ENCODE measurements around the gene RTL10. TPM values are rescaled to one million over a fixed set of nuclear protein-coding genes. Genes with fewer than 3 reads are reported as not detected.

Gene RTL10, protein sequence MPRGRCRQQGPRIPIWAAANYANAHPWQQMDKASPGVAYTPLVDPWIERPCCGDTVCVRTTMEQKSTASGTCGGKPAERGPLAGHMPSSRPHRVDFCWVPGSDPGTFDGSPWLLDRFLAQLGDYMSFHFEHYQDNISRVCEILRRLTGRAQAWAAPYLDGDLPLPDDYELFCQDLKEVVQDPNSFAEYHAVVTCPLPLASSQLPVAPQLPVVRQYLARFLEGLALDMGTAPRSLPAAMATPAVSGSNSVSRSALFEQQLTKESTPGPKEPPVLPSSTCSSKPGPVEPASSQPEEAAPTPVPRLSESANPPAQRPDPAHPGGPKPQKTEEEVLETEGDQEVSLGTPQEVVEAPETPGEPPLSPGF
- total RNA-seq (10 to 100 TPM in 6 of 7 donors, 1 to 10 TPM in 1; 9.1 to 54.3 (median 16.7) TPM), polyA plus RNA-seq (1 to 10 TPM; 7.1 to 7.3 TPM)
- long read RNA-seq, donor 1, full-length matches to known transcripts, result 26 of 44 reads
- long read RNA-seq, donor 1, partial matches to known transcripts, result 0 of 44 reads
- long read RNA-seq, donor 1, other reads (novel, unspliced or antisense), result 18 of 44 reads
- long read RNA-seq, donor 2, full-length matches to known transcripts, result 8 of 23 reads
- long read RNA-seq, donor 2, partial matches to known transcripts, result 15 of 23 reads
- long read RNA-seq, donor 2, other reads (novel, unspliced or antisense), result 0 of 23 reads
- long read RNA-seq, donor 3, full-length matches to known transcripts, result 10 of 14 reads
- long read RNA-seq, donor 3, partial matches to known transcripts, result 0 of 14 reads
- long read RNA-seq, donor 3, other reads (novel, unspliced or antisense), result 4 of 14 reads

- peak; percentile 97 to 99 (median 97) for DNase-seq
- no peaks in the 10 kb centered on the region for H3K9me3 ChIP-seq
- 0 to 1% (median 0%) methylated on average over 57 to 81 of the region's 81 CpGs for WGBS, 3 donors
- H3K27me3 ChIP-seq, result no peaks in the 10 kb centered on the region
- H3K27ac ChIP-seq, result peak within 1 kb of the TSS; percentile 73 to 85
- intact Hi-C loops (cut with DNase I), result loop anchor here in 1 of 4 donors (5.0 kb wide), 2 partner anchors 37 to 87 kb away; partner anchors contain the start of genes COMT and TXNRD2
- peak within 1 kb of the TSS; percentile 92 for H3K4me3 ChIP-seq
- peaks cover 12% of the 10 kb centered on the region for H3K4me1 ChIP-seq (ENCODE audit: insufficient read depth)
- no peaks in the 10 kb centered on the region for H3K36me3 ChIP-seq
- TF ChIP-seq POLR2A (IDR thresholded peaks at IDR 0.05) (peak; percentile 86), EP300 (IDR thresholded peaks at IDR 0.05) (no peak)
- TF ChIP-seq, protein P1, sequence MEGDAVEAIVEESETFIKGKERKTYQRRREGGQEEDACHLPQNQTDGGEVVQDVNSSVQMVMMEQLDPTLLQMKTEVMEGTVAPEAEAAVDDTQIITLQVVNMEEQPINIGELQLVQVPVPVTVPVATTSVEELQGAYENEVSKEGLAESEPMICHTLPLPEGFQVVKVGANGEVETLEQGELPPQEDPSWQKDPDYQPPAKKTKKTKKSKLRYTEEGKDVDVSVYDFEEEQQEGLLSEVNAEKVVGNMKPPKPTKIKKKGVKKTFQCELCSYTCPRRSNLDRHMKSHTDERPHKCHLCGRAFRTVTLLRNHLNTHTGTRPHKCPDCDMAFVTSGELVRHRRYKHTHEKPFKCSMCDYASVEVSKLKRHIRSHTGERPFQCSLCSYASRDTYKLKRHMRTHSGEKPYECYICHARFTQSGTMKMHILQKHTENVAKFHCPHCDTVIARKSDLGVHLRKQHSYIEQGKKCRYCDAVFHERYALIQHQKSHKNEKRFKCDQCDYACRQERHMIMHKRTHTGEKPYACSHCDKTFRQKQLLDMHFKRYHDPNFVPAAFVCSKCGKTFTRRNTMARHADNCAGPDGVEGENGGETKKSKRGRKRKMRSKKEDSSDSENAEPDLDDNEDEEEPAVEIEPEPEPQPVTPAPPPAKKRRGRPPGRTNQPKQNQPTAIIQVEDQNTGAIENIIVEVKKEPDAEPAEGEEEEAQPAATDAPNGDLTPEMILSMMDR (IDR thresholded peaks at IDR 0.05), result peak in 1 of 3 donors; percentile 14
Measured at GRCh38 chr22:19854778-19855503, at the start of gene RTL10, which contains the start of gene GNB1L. Gene RTL10, minus strand, starts transcription at chr22:19854874. Its CDS starts 2,613 bp downstream, at chr22:19852261. Gene GNB1L, minus strand, starts transcription at chr22:19854874. Its CDS starts 33,519 bp downstream, at chr22:19821355.

DNA sequence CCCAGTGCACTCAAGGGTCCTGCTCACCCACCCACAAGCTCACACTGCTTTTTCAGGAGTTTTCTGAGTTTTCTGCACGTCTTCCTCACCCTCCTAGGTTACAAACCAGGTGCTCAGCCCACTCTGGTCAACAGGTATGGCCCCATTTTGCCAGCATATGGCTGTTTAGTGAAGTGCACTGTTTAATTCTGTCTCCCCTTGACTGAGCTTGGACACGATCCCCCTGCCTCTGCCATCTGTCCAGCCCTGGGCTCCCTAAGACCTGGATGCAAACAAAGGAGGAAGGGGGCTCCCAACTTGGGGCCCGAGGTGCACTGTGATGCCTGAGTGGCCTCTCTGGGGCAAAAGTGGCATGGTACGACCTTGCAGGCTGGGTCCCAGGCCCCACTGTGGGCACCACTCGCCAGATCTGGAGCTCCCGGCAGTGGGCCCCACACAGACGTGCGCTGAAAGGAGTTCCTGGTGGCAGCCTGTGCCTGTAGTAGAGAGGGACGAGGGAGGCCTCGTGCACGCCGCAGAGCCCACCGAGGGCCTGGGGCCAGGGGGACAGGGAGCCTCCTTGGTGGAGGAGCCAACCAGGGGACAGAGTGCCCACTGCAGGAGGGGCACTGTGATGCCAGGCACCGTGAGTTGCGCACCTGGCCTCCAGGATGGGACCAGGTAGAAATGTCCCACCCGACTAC lies 49.6 kb upstream of the RTL10 start:
- H3K4me3 ChIP-seq, result no peak overlapping the region
- peaks cover 4% of the 10 kb centered on the region for H3K4me1 ChIP-seq (ENCODE audit: insufficient read depth)
- H3K27me3 ChIP-seq, result no peaks in the 10 kb centered on the region
- no peak for DNase-seq
- no peak overlapping the region for H3K27ac ChIP-seq
- TF ChIP-seq, protein P1 (IDR thresholded peaks at IDR 0.05), result no peak
- TF ChIP-seq POLR2A (IDR thresholded peaks at IDR 0.05), result no peak
- no peak for TF ChIP-seq EP300 (IDR thresholded peaks at IDR 0.05)
- 74 to 77% (median 75%) methylated on average over 16 of the region's 16 CpGs for WGBS, 3 donors
- no peaks in the 10 kb centered on the region for H3K36me3 ChIP-seq
- intact Hi-C loops (cut with DNase I), result loop anchor here in 1 of 4 donors (10.0 kb wide), 1 partner anchor 60 kb away; no protein-coding TSS in a partner anchor
- H3K9me3 ChIP-seq, result no peaks in the 10 kb centered on the region

GRCh38 chr22:19903513-19903912 lies 48.8 kb upstream of the RTL10 start:
- DNase-seq, result no peak
- no peaks in the 10 kb centered on the region for H3K9me3 ChIP-seq
- intact Hi-C loops (cut with DNase I), result loop anchor here in 1 of 4 donors (10.0 kb wide), 1 partner anchor 59 kb away; no protein-coding TSS in a partner anchor
- no peaks in the 10 kb centered on the region for H3K27me3 ChIP-seq
- WGBS, 3 donors, result 82 to 90% (median 90%) methylated on average over 12 of the region's 12 CpGs
- no peak for TF ChIP-seq POLR2A (IDR thresholded peaks at IDR 0.05)
- TF ChIP-seq EP300 (IDR thresholded peaks at IDR 0.05), result no peak
- TF ChIP-seq, protein P1 (IDR thresholded peaks at IDR 0.05), result no peak
- H3K4me1 ChIP-seq (ENCODE audit: insufficient read depth), result peaks cover 4% of the 10 kb centered on the region
- H3K36me3 ChIP-seq, result no peaks in the 10 kb centered on the region
- H3K27ac ChIP-seq, result no peak overlapping the region
- H3K4me3 ChIP-seq, result no peak overlapping the region

Data from ovary (tissue), 10 donors.